Daoy (cell line): Measurements from ENCODE around the gene TINAGL1. TPM values are rescaled to one million over a fixed set of nuclear protein-coding genes. Genes with fewer than 3 reads are reported as not detected.
A peak's percentile ranks its signal among the peaks of the same experiment; 100 is the strongest.

ENCODE experiments used
- DNase-seq: peaks from one replicate; pipeline ENCODE4 v3.0.0-alpha.2; 2015; ENCODE audit warnings: low read depth
- total RNA-seq: library from RNA; depleted of rRNA; stranded (reverse); fragments of >200 nt; shearing (Covaris generic); gene quantifications from 2 replicates; pipeline ENCODE4 v1.2.3, GENCODE V29; 2014; rRNA removed

The TINAGL1 gene
- 29.9 and 39.1 TPM in 2 replicates for total RNA-seq

GRCh38 chr1:31576201-31576669, at the start of gene TINAGL1:
TINAGL1 (plus strand) TSS chr1:31576515; CDS start chr1:31577149, 634 bp downstream.
- peak; percentile 53 for DNase-seq

DNA sequence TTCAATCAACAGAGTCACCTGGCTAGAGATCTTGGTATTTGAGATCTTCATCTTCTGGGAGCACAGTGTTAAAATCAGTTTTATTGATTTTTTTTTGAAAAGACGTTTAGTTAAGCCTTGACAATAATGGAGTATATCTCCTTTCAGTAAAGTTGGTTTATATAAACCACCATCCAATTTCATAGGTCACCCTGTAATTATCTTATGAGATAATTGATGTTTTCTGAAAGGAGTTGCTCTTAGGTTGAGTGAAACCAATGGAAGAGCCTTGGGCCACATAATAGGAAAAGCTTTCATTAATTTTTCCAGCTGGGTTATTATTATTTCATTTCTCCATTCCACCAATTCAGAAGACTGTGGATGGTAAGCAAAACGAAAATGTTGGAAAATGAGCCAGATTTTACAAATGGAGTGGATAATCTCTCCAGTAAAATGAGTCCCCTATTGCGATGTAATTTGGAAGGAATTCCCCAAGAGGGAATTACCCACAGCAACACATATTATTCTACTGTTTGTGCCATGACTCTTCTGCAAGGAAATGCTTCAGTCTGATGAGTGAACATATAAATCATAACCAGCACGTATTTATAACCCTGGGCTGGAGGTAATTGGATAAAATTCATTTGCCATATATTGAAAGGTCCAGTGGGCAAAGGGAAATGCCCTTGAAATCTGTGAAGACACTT, 46.2 kb upstream of the TINAGL1 start:
- DNase-seq, result peak; percentile 28

- DNase-seq, result peak; percentile 79
Measured at GRCh38 chr1:31531177-31531999, 44.9 kb upstream of the TINAGL1 start.

DNA sequence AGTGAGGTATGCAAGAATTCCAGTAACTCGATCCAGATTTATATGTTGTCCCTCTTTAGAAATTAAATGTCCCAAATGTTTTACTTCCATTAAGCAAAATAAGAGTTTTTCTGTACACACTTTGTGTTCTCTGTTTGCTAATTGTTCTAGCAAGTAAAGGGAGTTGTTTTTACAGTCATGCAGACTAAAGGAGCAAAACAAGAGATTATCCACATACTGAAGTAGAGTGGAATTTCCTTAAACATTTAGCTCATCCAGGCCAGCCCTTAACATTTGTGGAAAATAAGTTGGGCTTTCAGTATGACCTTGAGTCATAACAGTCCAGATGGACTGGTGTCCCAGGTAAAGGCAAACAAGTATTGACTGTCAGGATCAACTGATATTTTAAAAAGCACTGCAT, 44.1 kb upstream of the TINAGL1 start:
- no peak for DNase-seq

- DNase-seq, result peak; percentile 20
Measured at GRCh38 chr1:31535561-31535960, 40.8 kb upstream of the TINAGL1 start.

DNA sequence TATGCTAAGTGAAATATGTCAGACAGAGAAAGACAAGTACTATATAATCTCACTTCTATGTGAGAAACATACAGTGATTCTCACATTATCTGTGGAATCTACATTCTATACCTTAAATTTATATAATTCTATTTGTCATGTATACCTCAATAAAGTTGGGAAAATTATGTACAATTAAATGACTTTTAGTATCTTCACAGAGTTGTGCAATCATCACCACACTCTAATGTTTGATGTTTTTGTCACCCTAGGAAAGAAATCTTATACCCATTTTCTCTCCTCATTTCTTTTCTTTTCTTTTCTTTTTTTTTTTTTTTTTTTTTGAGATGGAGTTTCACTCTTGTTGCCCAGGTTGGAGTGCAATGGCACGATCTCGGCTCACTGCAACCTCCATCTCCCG, 37.0 kb upstream of the TINAGL1 start:
- DNase-seq, result no peak

- no peak for DNase-seq
Measured at GRCh38 chr1:31541194-31541593, 35.1 kb upstream of the TINAGL1 start.

- no peak for DNase-seq
Measured at GRCh38 chr1:31545927-31546540, 30.3 kb upstream of the TINAGL1 start.

- DNase-seq, result peak; percentile 68
Measured at GRCh38 chr1:31548534-31548906, 27.8 kb upstream of the TINAGL1 start.

- DNase-seq, result peak; percentile 90
Measured at GRCh38 chr1:31548907-31549808, 27.2 kb upstream of the TINAGL1 start.

- DNase-seq, result no peak
Measured at GRCh38 chr1:31549809-31550620, 26.3 kb upstream of the TINAGL1 start.

GRCh38 chr1:31551208-31551607, 25.1 kb upstream of the TINAGL1 start:
- DNase-seq, result no peak

GRCh38 chr1:31552489-31552888, 23.8 kb upstream of the TINAGL1 start:
- DNase-seq, result no peak

GRCh38 chr1:31556481-31557006, 19.8 kb upstream of the TINAGL1 start:
- DNase-seq, result no peak

- DNase-seq, result no peak
Measured at GRCh38 chr1:31559715-31560114, 16.6 kb upstream of the TINAGL1 start.

GRCh38 chr1:31560394-31560793, 15.9 kb upstream of the TINAGL1 start:
- no peak for DNase-seq

- DNase-seq, result peak; percentile 54
Measured at GRCh38 chr1:31562707-31563360, 13.5 kb upstream of the TINAGL1 start.

GRCh38 chr1:31564606-31564989, 11.7 kb upstream of the TINAGL1 start:
- DNase-seq, result no peak

DNA sequence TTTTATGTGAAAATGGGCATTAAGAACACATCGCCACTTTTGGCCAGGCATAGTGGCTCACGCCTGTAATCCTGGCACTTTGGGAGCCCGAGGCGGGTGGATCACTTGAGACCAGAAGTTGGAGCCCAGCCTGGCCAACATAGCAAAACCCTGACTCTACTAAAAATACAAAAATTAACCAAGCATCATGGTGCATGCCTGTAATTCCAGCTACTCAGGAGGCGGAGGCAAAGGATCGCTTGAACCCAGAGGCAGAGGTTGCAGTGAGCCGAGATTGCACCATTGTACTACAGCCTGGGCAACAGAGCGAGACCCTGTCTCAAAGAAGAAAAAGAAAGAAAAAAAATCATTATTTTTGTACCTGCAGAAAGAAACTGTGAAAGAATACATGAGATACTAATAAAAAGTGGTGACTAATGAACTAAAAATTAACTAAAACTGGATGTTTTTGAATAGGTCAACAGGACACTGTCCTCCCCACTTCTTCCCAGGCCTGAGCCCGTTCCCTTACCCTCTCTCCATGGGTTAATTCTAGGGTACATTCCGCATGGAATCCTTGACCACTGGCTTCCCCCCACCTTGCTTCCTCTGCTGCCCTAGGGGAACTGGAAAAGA, 8.3 kb upstream of the TINAGL1 start:
- DNase-seq, result no peak
